B cell (primary cell): ENCODE results near the gene PPP1R12B.
"Not testable (repeated sequence)": the region's sequence is repeated elsewhere in the genome, so short reads cannot be mapped to it uniquely, and the experiment has no call there.

ENCODE experiments used
- CTCF ChIP-seq: fragments of 200-600 bp; IDR thresholded peaks from one replicate; pipeline ENCODE4 v1.8.0; 2022; ENCODE audit warnings: antibody characterized with exemption, mild to moderate bottlenecking
- EZH2 ChIP-seq: IDR thresholded peaks from 2 replicates; pipeline ENCODE4 v1.6.1; 2012; ENCODE audit warnings: borderline replicate concordance, low read depth, mild to moderate bottlenecking, moderate library complexity, low read length; ENCODE audit not compliant: insufficient read depth, poor library complexity, severe bottlenecking

- TF ChIP-seq CTCF, EZH2: not testable (repeated sequence)
Measured at GRCh38 chr1:202582350-202582749, 233.9 kb downstream of the PPP1R12B start.
